DND-41 (cell line): ENCODE measurements around the gene ASPM.

Experiments used
- CTCF ChIP-seq: IDR thresholded peaks from 2 replicates; pipeline ENCODE4 v1.5.1; 2012; ENCODE audit warnings: borderline replicate concordance, low read length, moderate library complexity, mild to moderate bottlenecking; ENCODE audit not compliant: poor library complexity, severe bottlenecking; ENCODE audit errors: extremely low read depth
- EZH2 ChIP-seq: IDR thresholded peaks from 3 replicates; pipeline ENCODE4 v1.6.1; 2012; ENCODE audit warnings: borderline replicate concordance, low read depth, mild to moderate bottlenecking, moderate library complexity, low read length, inconsistent platforms; ENCODE audit not compliant: severe bottlenecking

DNA sequence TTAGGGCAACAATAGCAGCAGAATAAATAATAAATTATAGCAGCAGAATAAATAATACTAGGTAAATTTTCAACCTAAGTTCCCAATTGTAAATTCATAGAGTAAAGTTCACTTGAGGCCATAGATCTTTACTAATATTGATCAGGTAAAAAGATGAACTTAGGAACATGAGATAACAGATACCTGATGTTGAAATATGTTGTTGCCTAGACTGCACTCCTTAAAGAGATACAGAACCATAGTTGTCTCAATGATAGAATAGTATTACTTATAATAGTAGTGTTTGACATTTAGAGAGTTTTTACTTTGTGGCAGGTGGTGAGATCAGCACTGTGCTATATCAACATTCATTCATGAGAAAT lies 79.0 kb downstream of the ASPM start:
- TF ChIP-seq CTCF (no peak), EZH2 (no peak)
